Trophoblast cell (in vitro differentiated cells and primary cell): ENCODE results near the gene STOM.
A peak's percentile ranks its signal among the peaks of the same experiment; 100 is the strongest.

Experiments
- DNase-seq, 2 donors: peaks; one replicate each; pipeline ENCODE4 v3.0.0-alpha.2; 2016
- H2AFZ ChIP-seq: 2 replicates; pipeline ENCODE4 v1.6.1; 2013; ENCODE audit warnings: low read length, moderate library complexity, mild to moderate bottlenecking; ENCODE audit not compliant: insufficient read depth, poor library complexity
- H2AK5ac ChIP-seq: 2 replicates; pipeline ENCODE4 v1.6.1; 2013; ENCODE audit warnings: mild to moderate bottlenecking, low read length
- H2BK120ac ChIP-seq: 2 replicates; pipeline ENCODE4 v1.6.1; 2013; ENCODE audit warnings: low read length, mild to moderate bottlenecking, moderate library complexity; ENCODE audit not compliant: insufficient read depth, poor library complexity
- H2BK12ac ChIP-seq: 2 replicates; pipeline ENCODE4 v1.6.1; 2013; ENCODE audit warnings: mild to moderate bottlenecking, low read length, moderate library complexity
- H2BK5ac ChIP-seq: 2 replicates; pipeline ENCODE4 v1.6.1; 2013; ENCODE audit warnings: low read length, low read depth, moderate library complexity, mild to moderate bottlenecking; ENCODE audit not compliant: poor library complexity
- H3K14ac ChIP-seq: 2 replicates; pipeline ENCODE4 v1.6.1; 2013; ENCODE audit warnings: mild to moderate bottlenecking, low read length
- H3K18ac ChIP-seq: 2 replicates; pipeline ENCODE4 v1.6.1; 2013; ENCODE audit warnings: mild to moderate bottlenecking, low read length
- H3K23ac ChIP-seq: 2 replicates; pipeline ENCODE4 v1.6.1; 2013; ENCODE audit warnings: low read length
- H3K27ac ChIP-seq: 2 replicates; pipeline ENCODE4 v1.5.1; 2013; ENCODE audit warnings: low read depth, mild to moderate bottlenecking, inconsistent platforms, low read length, moderate library complexity
- H3K27me3 ChIP-seq: 2 replicates; pipeline ENCODE4 v1.6.1; 2013; ENCODE audit warnings: inconsistent platforms, mild to moderate bottlenecking, low read length, moderate library complexity; ENCODE audit not compliant: insufficient read depth
- H3K36me3 ChIP-seq, 2 experiments: 1 replicate in 1 of 2; 2 replicates in 1 of 2; pipeline ENCODE4 v1.6.1; 2013; ENCODE audit warnings: low read length in 2 of 2, mild to moderate bottlenecking in 2 of 2, moderate library complexity in 1 of 2; ENCODE audit not compliant: insufficient read depth in 2 of 2, control insufficient read depth in 1 of 2
- H3K4ac ChIP-seq: 2 replicates; pipeline ENCODE4 v1.6.1; 2013; ENCODE audit warnings: low read depth, mild to moderate bottlenecking, low read length, moderate library complexity
- H3K4me1 ChIP-seq, 2 experiments: 1 replicate in 1 of 2; 2 replicates in 1 of 2; pipeline ENCODE4 v1.6.1; 2013; ENCODE audit warnings: low read length in 2 of 2, mild to moderate bottlenecking in 2 of 2, moderate library complexity in 1 of 2; ENCODE audit not compliant: insufficient read depth in 2 of 2, control insufficient read depth in 1 of 2
- H3K4me2 ChIP-seq: 2 replicates; pipeline ENCODE4 v1.6.1; 2013; ENCODE audit warnings: inconsistent platforms, mild to moderate bottlenecking, low read length, moderate library complexity
- H3K4me3 ChIP-seq: 2 replicates; pipeline ENCODE4 v1.5.1; 2013; ENCODE audit warnings: mild to moderate bottlenecking, low read depth, low read length, inconsistent platforms
- H3K79me1 ChIP-seq: one replicate; pipeline ENCODE4 v1.6.1; 2013; ENCODE audit warnings: low read length
- H3K79me2 ChIP-seq: 2 replicates; pipeline ENCODE4 v1.6.1; 2013; ENCODE audit warnings: low read length, mild to moderate bottlenecking; ENCODE audit not compliant: control insufficient read depth, insufficient read depth, poor library complexity
- H3K9ac ChIP-seq: 2 replicates; pipeline ENCODE4 v1.6.1; 2013; ENCODE audit warnings: mild to moderate bottlenecking, low read length
- H3K9me3 ChIP-seq: 2 replicates; pipeline ENCODE4 v1.6.1; 2013; ENCODE audit warnings: low read depth, mild to moderate bottlenecking, control low read depth, inconsistent platforms, low read length; ENCODE audit not compliant: insufficient read depth
- H4K12ac ChIP-seq: 2 replicates; pipeline ENCODE4 v1.6.1; 2013; ENCODE audit warnings: low read depth, mild to moderate bottlenecking, low read length, moderate library complexity
- H4K8ac ChIP-seq: 2 replicates; pipeline ENCODE4 v1.6.1; 2013; ENCODE audit warnings: low read depth, mild to moderate bottlenecking, low read length, moderate library complexity
- H4K91ac ChIP-seq: one replicate; pipeline ENCODE4 v1.6.1; 2013; ENCODE audit warnings: low read depth, mild to moderate bottlenecking, low read length, moderate library complexity
- WGBS: extraction: QIAGEN DNeasy Blood & Tissue Kit; methylation state at CpG from one replicate; pipeline ENCODE4 v1.1.7; 2013; ENCODE audit warnings: missing lambda C conversion rate; ENCODE audit not compliant: insufficient read length, insufficient coverage; ENCODE audit errors: extremely low coverage; 5-methylcytosine and 5-hydroxymethylcytosine counted together

STOM gene

GRCh38 chr9:121365564-121365963, 4.5 kb downstream of the STOM start:
- H2BK5ac ChIP-seq = no peak overlapping the region
- no peak overlapping the region for H4K91ac ChIP-seq
- H3K27ac ChIP-seq = no peak overlapping the region
- H3K23ac ChIP-seq = no peak overlapping the region
- H3K27me3 ChIP-seq = no peaks in the 10 kb centered on the region
- H3K9me3 ChIP-seq = no peaks in the 10 kb centered on the region
- WGBS = no CpG with 5 or more reads among the region's 2 CpGs
- no peak overlapping the region for H3K14ac ChIP-seq
- no peak overlapping the region for H3K4me3 ChIP-seq
- H2BK120ac ChIP-seq = no peak overlapping the region
- no peak overlapping the region for H3K4me2 ChIP-seq
- H3K79me1 ChIP-seq = peaks cover 18% of the 10 kb centered on the region
- peaks cover 12% of the 10 kb centered on the region for H3K79me2 ChIP-seq
- no peak overlapping the region for H3K9ac ChIP-seq
- no peak for DNase-seq
- no peak overlapping the region for H2AK5ac ChIP-seq
- no peak overlapping the region for H4K8ac ChIP-seq
- peaks cover 3 to 4% of the 10 kb centered on the region in 2 experiments for H3K36me3 ChIP-seq
- no peak overlapping the region for H4K12ac ChIP-seq
- H3K18ac ChIP-seq = no peak overlapping the region
- H3K4ac ChIP-seq = no peak overlapping the region
- H2AFZ ChIP-seq = no peak overlapping the region
- H2BK12ac ChIP-seq = no peak overlapping the region
- peaks cover 7 to 10% of the 10 kb centered on the region in 2 experiments for H3K4me1 ChIP-seq

DNA sequence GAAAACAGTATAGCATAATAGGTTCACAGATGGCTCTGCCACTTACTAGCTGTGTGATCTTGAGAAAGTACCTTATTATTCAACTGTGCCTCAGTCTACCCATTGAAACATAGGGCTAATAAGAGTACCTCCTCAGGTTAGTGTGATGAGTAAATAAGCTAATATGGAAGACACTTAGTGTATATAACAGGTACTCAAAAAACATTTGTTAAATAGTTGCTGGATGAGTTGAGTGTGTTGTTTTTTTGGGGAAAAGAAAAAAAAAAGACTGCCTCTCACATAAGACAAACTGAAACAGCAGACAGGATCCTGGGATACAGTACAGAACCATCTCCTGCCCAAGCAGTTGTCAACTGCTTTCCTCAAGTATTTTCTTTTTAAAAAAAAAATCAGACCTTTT, 5.2 kb downstream of the STOM start:
- no peak overlapping the region for H3K23ac ChIP-seq
- no peak overlapping the region for H4K91ac ChIP-seq
- H3K14ac ChIP-seq = no peak overlapping the region
- no peak overlapping the region for H4K12ac ChIP-seq
- no peak overlapping the region for H2BK12ac ChIP-seq
- peaks cover 3 to 4% of the 10 kb centered on the region in 2 experiments for H3K36me3 ChIP-seq
- H3K79me1 ChIP-seq = peaks cover 14% of the 10 kb centered on the region
- H3K79me2 ChIP-seq = peaks cover 11% of the 10 kb centered on the region
- no peak overlapping the region for H3K4me2 ChIP-seq
- no peak overlapping the region for H3K18ac ChIP-seq
- no peak overlapping the region for H3K4ac ChIP-seq
- H3K27ac ChIP-seq = peak overlapping the region; percentile 34
- no peak for DNase-seq
- no peak overlapping the region for H2AFZ ChIP-seq
- no peak overlapping the region for H4K8ac ChIP-seq
- no peaks in the 10 kb centered on the region for H3K9me3 ChIP-seq
- H2BK5ac ChIP-seq = no peak overlapping the region
- peaks cover 4 to 7% of the 10 kb centered on the region in 2 experiments for H3K4me1 ChIP-seq
- H3K4me3 ChIP-seq = no peak overlapping the region
- H3K27me3 ChIP-seq = no peaks in the 10 kb centered on the region
- H2AK5ac ChIP-seq = no peak overlapping the region
- H3K9ac ChIP-seq = no peak overlapping the region
- no peak overlapping the region for H2BK120ac ChIP-seq

- peaks cover 3 to 7% of the 10 kb centered on the region in 2 experiments for H3K4me1 ChIP-seq
- no CpG with 5 or more reads among the region's 5 CpGs for WGBS
- no peak overlapping the region for H3K9ac ChIP-seq
- no peak overlapping the region for H4K12ac ChIP-seq
- peaks cover 4% of the 10 kb centered on the region for H3K79me2 ChIP-seq
- H4K8ac ChIP-seq = no peak overlapping the region
- no peak overlapping the region for H3K4ac ChIP-seq
- no peak overlapping the region for H4K91ac ChIP-seq
- H3K79me1 ChIP-seq = peaks cover 7% of the 10 kb centered on the region
- DNase-seq = no peak
- no peak overlapping the region for H2AK5ac ChIP-seq
- H3K4me2 ChIP-seq = no peak overlapping the region
- peaks cover 3 to 4% of the 10 kb centered on the region in 2 experiments for H3K36me3 ChIP-seq
- H3K23ac ChIP-seq = no peak overlapping the region
- no peak overlapping the region for H2AFZ ChIP-seq
- no peak overlapping the region for H3K18ac ChIP-seq
- H2BK12ac ChIP-seq = no peak overlapping the region
- H3K9me3 ChIP-seq = no peaks in the 10 kb centered on the region
- no peak overlapping the region for H2BK5ac ChIP-seq
- H3K27ac ChIP-seq = no peak overlapping the region
- no peak overlapping the region for H3K4me3 ChIP-seq
- no peaks in the 10 kb centered on the region for H3K27me3 ChIP-seq
- H2BK120ac ChIP-seq = no peak overlapping the region
- H3K14ac ChIP-seq = no peak overlapping the region
Measured at GRCh38 chr9:121364077-121364476, 6.0 kb downstream of the STOM start.

- Histone ChIP-seq H2AFZ (no peak overlapping the region), H3K4me1 (peaks cover 3 to 7% of the 10 kb centered on the region in 2 experiments), H3K36me3 (peaks cover 3 to 5% of the 10 kb centered on the region in 2 experiments), H3K9ac (no peak overlapping the region), H3K4ac (no peak overlapping the region), H3K4me3 (no peak overlapping the region), H2AK5ac (no peak overlapping the region), H3K4me2 (no peak overlapping the region), H4K12ac (no peak overlapping the region), H3K27me3 (no peaks in the 10 kb centered on the region), H3K9me3 (no peaks in the 10 kb centered on the region), H3K18ac (no peak overlapping the region), H2BK120ac (no peak overlapping the region), H4K8ac (no peak overlapping the region), H3K79me1 (peaks cover 3% of the 10 kb centered on the region), H3K14ac (no peak overlapping the region), H3K79me2 (peaks cover under 1% of the 10 kb centered on the region), H3K27ac (peak overlapping the region; percentile 37), H2BK12ac (no peak overlapping the region), H4K91ac (no peak overlapping the region), H2BK5ac (no peak overlapping the region), H3K23ac (no peak overlapping the region)
- DNase-seq = no peak
- WGBS = no CpG with 5 or more reads among the region's 1 CpG
Measured at GRCh38 chr9:121363622-121363961, 6.5 kb downstream of the STOM start.
